ENCODE measurements around the gene GBP2.
"Not testable (repeated sequence)": the region's sequence is repeated elsewhere in the genome, so short reads cannot be mapped to it uniquely, and the experiment has no call there.

Gene GBP2

DNA sequence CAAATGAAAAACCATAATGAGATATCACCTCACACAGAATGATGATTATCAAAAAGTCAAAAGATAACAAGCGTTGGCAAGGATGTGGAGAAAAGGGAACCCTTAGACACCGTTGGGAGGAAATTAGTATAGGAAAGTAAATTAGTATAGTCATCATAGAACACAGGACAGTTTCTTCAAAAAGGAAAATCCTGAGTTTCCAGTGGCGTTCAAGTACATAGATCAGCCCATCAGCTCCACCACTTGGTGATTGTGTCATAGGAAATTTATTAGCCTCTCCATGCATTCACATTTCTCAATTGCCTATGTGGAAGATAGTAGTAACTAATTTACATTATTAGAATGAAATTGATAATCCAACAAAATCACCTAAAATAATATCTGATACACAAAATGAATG is 20.8 kb upstream of the GBP2 start:
- no peak overlapping the region for H3K4me3 ChIP-seq (ENCODE audit: low read depth, low read length)
- TF ChIP-seq, protein P1, sequence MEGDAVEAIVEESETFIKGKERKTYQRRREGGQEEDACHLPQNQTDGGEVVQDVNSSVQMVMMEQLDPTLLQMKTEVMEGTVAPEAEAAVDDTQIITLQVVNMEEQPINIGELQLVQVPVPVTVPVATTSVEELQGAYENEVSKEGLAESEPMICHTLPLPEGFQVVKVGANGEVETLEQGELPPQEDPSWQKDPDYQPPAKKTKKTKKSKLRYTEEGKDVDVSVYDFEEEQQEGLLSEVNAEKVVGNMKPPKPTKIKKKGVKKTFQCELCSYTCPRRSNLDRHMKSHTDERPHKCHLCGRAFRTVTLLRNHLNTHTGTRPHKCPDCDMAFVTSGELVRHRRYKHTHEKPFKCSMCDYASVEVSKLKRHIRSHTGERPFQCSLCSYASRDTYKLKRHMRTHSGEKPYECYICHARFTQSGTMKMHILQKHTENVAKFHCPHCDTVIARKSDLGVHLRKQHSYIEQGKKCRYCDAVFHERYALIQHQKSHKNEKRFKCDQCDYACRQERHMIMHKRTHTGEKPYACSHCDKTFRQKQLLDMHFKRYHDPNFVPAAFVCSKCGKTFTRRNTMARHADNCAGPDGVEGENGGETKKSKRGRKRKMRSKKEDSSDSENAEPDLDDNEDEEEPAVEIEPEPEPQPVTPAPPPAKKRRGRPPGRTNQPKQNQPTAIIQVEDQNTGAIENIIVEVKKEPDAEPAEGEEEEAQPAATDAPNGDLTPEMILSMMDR (IDR thresholded peaks at IDR 0.05; ENCODE audit: low read depth, low read length), result no peak

DNA sequence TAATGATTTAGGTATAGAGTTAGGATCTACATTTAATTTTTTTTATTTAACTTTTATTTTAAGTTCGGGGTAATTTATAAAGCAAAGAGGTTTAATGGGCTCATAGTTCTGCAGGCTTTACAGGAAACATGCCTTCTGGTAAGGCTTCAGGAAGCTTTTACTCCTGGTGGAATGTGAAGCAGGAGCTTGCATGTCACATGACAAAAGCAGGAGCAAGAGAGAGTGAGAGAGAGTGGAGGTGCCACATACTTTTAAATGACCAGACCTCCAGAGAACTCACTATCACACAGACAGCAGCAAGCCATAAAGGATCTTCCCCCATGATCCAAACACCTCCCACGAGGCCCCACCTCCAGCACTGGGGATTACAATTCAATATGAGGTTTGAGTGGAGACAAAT is 17.6 kb upstream of the GBP2 start:
- TF ChIP-seq, protein P1 (IDR thresholded peaks at IDR 0.05; ENCODE audit: low read depth, low read length), result no peak

DNA sequence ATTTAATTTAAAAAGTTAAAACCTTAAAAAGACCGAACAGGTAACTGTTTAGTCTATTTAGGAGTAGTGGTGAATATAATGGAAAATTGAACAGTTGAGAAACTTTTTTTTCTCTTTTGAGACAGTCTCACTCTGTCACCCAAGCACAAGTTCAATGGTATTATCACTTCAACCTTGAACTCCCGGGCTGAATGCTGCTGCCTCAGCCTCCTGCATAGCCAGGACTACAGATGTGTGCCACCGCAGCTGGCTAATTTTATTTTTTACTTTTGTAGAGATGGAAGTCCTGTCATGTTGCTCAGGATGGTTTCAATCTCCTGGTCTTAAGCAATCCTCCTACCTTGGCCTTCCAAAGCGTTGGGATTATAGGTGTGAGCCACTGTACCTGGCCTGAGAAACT is 16.2 kb upstream of the GBP2 start:
- H3K4me3 ChIP-seq (ENCODE audit: low read depth, low read length), result no peak overlapping the region
- TF ChIP-seq, protein P1 (IDR thresholded peaks at IDR 0.05; ENCODE audit: low read depth, low read length), result no peak

More for the DNA sequence above, 17.6 kb upstream of the GBP2 start:
- no peak overlapping the region for H3K4me3 ChIP-seq (ENCODE audit: low read depth, low read length)

DNA sequence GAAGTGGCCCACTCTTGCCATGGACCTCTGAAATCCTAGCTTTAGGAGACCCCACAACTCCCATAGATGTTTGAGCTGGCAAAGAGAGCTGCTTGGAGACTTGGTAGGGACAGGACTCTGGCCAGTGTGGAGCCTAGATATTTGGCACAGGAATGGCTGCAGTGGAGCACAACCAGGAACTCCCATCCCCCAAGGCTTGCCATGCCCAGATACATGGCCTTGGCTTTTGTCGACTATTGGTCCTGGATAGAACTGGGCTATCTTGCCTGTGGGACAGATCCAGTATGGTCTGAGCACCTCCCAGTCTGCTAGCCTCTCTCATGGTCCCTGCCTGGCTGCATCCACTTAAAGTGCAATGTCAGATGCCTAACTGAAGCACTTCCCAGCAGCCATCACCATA is 7.8 kb upstream of the GBP2 start:
- TF ChIP-seq, protein P1 (IDR thresholded peaks at IDR 0.05; ENCODE audit: low read depth, low read length), result no peak
- no peak overlapping the region for H3K4me3 ChIP-seq (ENCODE audit: low read depth, low read length)

DNA sequence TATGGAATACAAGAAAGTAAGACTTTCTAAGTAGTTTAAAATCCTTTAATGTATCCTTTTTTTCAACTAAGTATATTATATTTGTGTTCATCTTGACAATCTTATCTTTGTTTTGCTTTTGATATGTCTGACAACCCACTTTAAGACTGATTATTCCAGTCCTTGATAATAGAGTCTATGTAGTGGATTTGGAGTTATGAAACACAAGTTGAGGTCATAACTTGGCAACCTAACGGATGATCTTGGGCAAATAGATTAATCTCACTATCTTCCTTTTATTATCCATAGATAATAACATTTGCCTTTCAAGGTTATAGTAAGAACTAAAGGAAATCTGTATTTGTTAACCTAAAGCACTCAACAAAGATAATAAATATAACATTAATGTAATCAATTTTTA is 4.8 kb upstream of the GBP2 start:
- H3K4me3 ChIP-seq (ENCODE audit: low read depth, low read length), result no peak overlapping the region
- TF ChIP-seq, protein P1 (IDR thresholded peaks at IDR 0.05; ENCODE audit: low read depth, low read length), result no peak

DNA sequence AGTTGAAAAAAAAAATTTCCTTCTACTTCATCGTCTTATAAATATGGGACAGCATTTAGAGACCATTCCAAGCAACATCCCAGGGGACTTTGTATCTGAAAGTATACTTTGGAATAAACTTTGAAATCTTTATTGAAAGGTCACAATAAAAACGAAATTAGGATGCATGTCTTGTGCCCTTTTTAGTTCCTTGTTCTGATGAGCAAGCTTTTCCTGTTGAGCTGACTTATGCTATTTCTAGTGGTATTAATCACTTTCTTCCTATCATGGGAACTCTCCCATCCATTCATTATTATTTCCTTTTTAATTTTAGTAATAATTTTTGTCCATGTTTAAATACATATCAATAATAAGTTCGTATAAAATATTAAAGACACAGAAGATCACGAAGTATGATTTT is 4.0 kb upstream of the GBP2 start:
- TF ChIP-seq, protein P1 (IDR thresholded peaks at IDR 0.05; ENCODE audit: low read depth, low read length), result no peak

DNA sequence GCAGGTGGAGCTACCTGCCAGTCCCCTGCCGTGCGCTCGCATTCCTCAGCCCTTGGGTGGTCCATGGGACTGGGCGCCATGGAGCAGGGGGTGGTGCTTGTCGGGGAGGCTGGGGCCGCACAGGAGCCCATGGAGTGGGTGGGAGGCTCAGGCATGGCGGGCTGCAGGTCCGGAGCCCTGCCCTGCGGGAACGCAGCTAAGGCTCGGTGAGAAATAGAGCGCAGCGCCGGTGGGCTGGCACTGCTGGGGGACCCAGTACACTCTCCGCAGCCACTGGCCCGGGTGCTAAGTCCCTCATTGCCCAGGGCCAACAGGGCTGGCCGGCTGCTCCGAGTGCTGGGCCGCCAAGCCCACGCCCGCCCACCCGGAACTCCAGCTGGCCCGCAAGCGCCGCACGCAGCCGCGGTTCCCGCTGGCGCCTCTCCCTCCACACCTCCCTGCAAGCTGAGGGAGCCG is 2.1 kb upstream of the GBP2 start:
- H3K4me3 ChIP-seq (ENCODE audit: low read depth, low read length), result not testable (repeated sequence)

More for the DNA sequence above, 4.0 kb upstream of the GBP2 start:
- H3K4me3 ChIP-seq (ENCODE audit: low read depth, low read length), result no peak overlapping the region

DNA sequence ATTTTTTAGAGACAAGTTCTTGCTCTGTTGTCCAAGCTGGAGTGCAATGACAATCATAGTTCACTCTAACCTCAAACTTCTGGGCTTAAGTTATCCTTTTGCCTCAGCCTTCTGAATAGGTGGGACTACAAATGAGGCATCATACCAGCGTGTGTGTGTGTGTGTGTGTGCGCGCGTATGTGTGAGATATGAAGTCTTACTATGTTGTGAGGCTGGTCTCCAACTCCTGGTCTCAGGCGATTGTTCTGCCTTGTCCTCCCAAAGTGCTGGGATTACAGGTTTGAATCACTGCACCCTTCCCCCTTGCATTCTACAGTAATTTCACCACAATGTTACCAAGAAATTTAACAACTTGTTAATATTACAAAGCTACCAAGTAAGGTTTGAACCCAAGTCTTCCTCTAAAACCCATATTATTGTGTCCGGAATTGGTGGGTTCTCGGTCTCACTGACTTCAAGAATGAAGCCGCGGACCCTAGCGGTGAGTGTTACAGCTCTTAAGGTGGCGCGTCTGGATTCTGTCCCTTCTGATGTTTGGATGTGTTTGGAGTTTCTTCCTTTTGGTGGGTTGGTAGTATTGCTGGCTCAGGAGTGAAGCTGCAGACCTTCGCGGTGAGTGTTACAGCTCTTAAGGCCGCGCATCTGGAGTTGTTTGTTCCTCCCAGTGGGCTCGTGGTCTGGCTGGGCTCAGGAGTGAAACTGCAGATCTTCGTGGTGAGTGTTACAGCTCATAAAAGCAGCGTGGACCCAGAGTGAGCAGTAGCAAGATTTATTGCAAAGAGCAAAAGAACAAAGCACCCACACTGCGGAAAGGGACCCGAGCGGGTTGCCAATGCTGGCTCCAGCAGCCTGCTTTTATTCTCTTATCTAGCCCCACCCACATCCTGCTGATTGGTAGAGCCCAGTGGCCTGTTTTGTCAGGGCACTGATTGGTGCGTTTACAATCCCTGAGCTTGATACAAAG is 970 bp upstream of the GBP2 start:
- H3K4me3 ChIP-seq (ENCODE audit: low read depth, low read length), result not testable (repeated sequence)
